CD14-positive monocyte (primary cell): ENCODE measurements around the gene GMCL2. TPM values are rescaled to one million over a fixed set of nuclear protein-coding genes. Genes with fewer than 3 reads are reported as not detected.

Source experiments
- DNase-seq, 3 donors: peaks; one replicate each; pipeline ENCODE4 v3.0.0-alpha.2; 2011 to 2022
- H2AFZ ChIP-seq: 2 replicates; pipeline ENCODE4 v1.6.0; 2012; ENCODE audit warnings: mild to moderate bottlenecking, low read depth, low read length, inconsistent platforms; ENCODE audit not compliant: insufficient read depth, poor library complexity, severe bottlenecking
- H3K27ac ChIP-seq, 2 donors: 1 replicate in 1 of 2; 2 replicates in 1 of 2; pipeline ENCODE4 v1.5.1; 2012 to 2013; ENCODE audit warnings: low read length in 2 of 2, control low read depth in 1 of 2, inconsistent platforms in 1 of 2, low read depth in 1 of 2, mild to moderate bottlenecking in 1 of 2
- H3K27me3 ChIP-seq, 2 donors: one replicate each; pipeline versions ENCODE4 v1.6.0 to v1.6.1; 2011 to 2013; ENCODE audit warnings: low read length in 2 of 2; ENCODE audit not compliant: control insufficient read depth in 2 of 2, insufficient read depth in 2 of 2
- H3K36me3 ChIP-seq, 2 donors: replicated peaks in 1 of 2; 1 replicate in 1 of 2; 2 replicates in 1 of 2; pipeline versions ENCODE4 v1.5.1 to v1.6.1; 2012 to 2013; ENCODE audit warnings: low read length in 2 of 2, control low read depth in 1 of 2, inconsistent platforms in 1 of 2, mild to moderate bottlenecking in 1 of 2; ENCODE audit not compliant: insufficient read depth in 2 of 2, control insufficient read depth in 1 of 2
- H3K4me1 ChIP-seq, 2 donors: 1 replicate in 1 of 2; 2 replicates in 1 of 2; pipeline versions ENCODE4 v1.5.1 to v1.6.1; 2012 to 2013; ENCODE audit warnings: low read length in 2 of 2, control low read depth in 1 of 2, inconsistent platforms in 1 of 2, mild to moderate bottlenecking in 1 of 2, moderate library complexity in 1 of 2; ENCODE audit not compliant: insufficient read depth in 2 of 2, control insufficient read depth in 1 of 2
- H3K4me2 ChIP-seq: replicated peaks from 2 replicates; pipeline ENCODE3; 2012; ENCODE audit warnings: low read length, moderate library complexity, mild to moderate bottlenecking; ENCODE audit not compliant: poor library complexity, severe bottlenecking; ENCODE audit errors: extremely low read depth
- H3K4me3 ChIP-seq, 3 experiments: fragments of 200-600 bp in 1 of 3; sonication (generic) in 1 of 3; replicated peaks in 1 of 3; 1 replicate in 2 of 3; 2 replicates in 1 of 3; pipeline ENCODE4 v1.5.1; 2011 to 2013; ENCODE audit warnings: low read length in 3 of 3, mild to moderate bottlenecking in 3 of 3, control low read depth in 2 of 3, low read depth in 2 of 3, inconsistent platforms in 1 of 3, moderate library complexity in 1 of 3
- H3K79me2 ChIP-seq: 2 replicates; pipeline ENCODE4 v1.6.0; 2012; ENCODE audit warnings: mild to moderate bottlenecking, control low read depth, inconsistent platforms, low read length, moderate library complexity; ENCODE audit not compliant: insufficient read depth
- H3K9ac ChIP-seq: 2 replicates; pipeline ENCODE4 v1.6.0; 2017; ENCODE audit warnings: low read length, mild to moderate bottlenecking; ENCODE audit not compliant: insufficient read depth, poor library complexity, severe bottlenecking
- H3K9me3 ChIP-seq, 2 donors: replicated peaks in 1 of 2; 1 replicate in 1 of 2; 2 replicates in 1 of 2; pipeline versions ENCODE4 v1.5.1 to v1.6.1; 2012 to 2013; ENCODE audit warnings: low read length in 2 of 2, control low read depth in 1 of 2; ENCODE audit not compliant: control insufficient read depth in 1 of 2, insufficient read depth in 1 of 2
- H4K20me1 ChIP-seq: 2 replicates; pipeline ENCODE4 v1.6.0; 2012; ENCODE audit warnings: mild to moderate bottlenecking, low read length, control low read depth, moderate library complexity; ENCODE audit not compliant: insufficient read depth
- H3K27ac Mint-ChIP-seq, 7 donors: one replicate each; pipeline ENCODE4 v1.8.0; 2020; ENCODE audit warnings: mild to moderate bottlenecking in 7 of 7, mixed read lengths in 7 of 7, moderate library complexity in 6 of 7, inconsistent platforms in 2 of 7
- H3K27me3 Mint-ChIP-seq, 3 donors: one replicate each; pipeline ENCODE4 v1.8.0; 2021 to 2022; ENCODE audit warnings: low read depth in 3 of 3, mild to moderate bottlenecking in 3 of 3, mixed read lengths in 3 of 3, moderate library complexity in 3 of 3, inconsistent platforms in 1 of 3
- H3K36me3 Mint-ChIP-seq, 2 donors: one replicate each; pipeline ENCODE4 v1.8.0; 2020; ENCODE audit warnings: mixed read lengths in 2 of 2, inconsistent platforms in 1 of 2, mild to moderate bottlenecking in 1 of 2
- H3K4me1 Mint-ChIP-seq: one replicate; pipeline ENCODE4 v1.8.0; 2020; ENCODE audit warnings: mild to moderate bottlenecking, mixed read lengths
- H3K4me3 Mint-ChIP-seq, 2 donors: one replicate each; pipeline ENCODE4 v1.8.0; 2020; ENCODE audit warnings: mild to moderate bottlenecking in 2 of 2, mixed read lengths in 2 of 2, moderate library complexity in 1 of 2
- H3K9me3 Mint-ChIP-seq, 7 donors: one replicate each; pipeline ENCODE4 v1.8.0; 2020 to 2022; ENCODE audit warnings: mixed read lengths in 7 of 7, mild to moderate bottlenecking in 6 of 7, moderate library complexity in 6 of 7, inconsistent platforms in 2 of 7
- WGBS: methylation state at CpG from one replicate; pipeline ENCODE4 v1.1.5; 2013; ENCODE audit warnings: missing lambda C conversion rate; ENCODE audit not compliant: insufficient coverage; 5-methylcytosine and 5-hydroxymethylcytosine counted together
- intact Hi-C, 2 donors: fragments of 100-400 bp; cut with micrococcal nuclease; formaldehyde crosslinking; loops; one replicate each; pipeline versions ENCODE4 v1.15.0 to v1.15.1; 2023
- polyA plus RNA-seq, 3 donors: library from polyadenylated mRNA; depleted of rRNA in 1 of 3; unstranded in 2 of 3; stranded (reverse) in 1 of 3; fragments of 300-500 nt in 2 of 3; fragments of >200 nt in 1 of 3; fragmentation: Illumina TruSeq in 2 of 3; gene quantifications; 1 replicate in 2 of 3; 2 replicates in 1 of 3; pipeline ENCODE4 v1.2.3, GENCODE V29; 2012 to 2021
- TF ChIP-seq, protein P1 (sequence below): fragments of 200-600 bp; IDR thresholded peaks from one replicate; pipeline ENCODE4 v1.8.0; 2022; ENCODE audit warnings: antibody characterized with exemption, mild to moderate bottlenecking

Gene GMCL2
- polyA plus RNA-seq, 3 donors, result not detected

DNA sequence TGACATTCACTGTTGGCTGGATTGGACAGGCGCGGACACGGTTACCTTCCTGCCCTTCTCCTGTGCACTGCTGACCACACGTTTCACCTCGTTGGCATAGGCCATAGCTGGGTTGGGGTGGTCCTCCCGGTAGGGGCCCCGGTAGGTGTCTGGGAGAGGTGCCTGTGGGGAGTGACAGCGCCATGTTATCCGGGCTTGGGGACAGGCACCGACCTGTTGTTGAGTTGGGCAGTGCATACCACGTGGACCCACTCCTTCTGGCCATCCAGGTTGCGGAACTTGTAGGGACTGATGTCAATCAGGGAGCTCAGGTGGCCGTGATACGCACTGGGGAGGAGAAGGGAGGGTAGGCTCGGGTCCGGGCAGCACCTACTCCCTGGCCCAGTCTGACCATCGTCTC lies 37.2 kb upstream of the GMCL2 start:
- Mint-ChIP-seq H3K4me3 (no peak overlapping the region), H3K27ac (peak overlapping the region in 2 of 7 donors; percentile 13 to 51), H3K9me3 (peaks cover 0 to 4% (median 0%) of the 10 kb centered on the region in 7 donors), H3K36me3 (peaks cover 77 to 95% of the 10 kb centered on the region in 2 donors), H3K4me1 (peaks cover 30% of the 10 kb centered on the region), H3K27me3 (peaks cover 0 to 5% (median 1%) of the 10 kb centered on the region in 3 donors)
- Histone ChIP-seq H3K36me3 (peaks cover 74 to 100% of the 10 kb centered on the region in 2 donors), H3K27me3 (no peaks in the 10 kb centered on the region), H3K9me3 (no peaks in the 10 kb centered on the region), H3K27ac (no peak overlapping the region), H4K20me1 (peaks cover 97% of the 10 kb centered on the region), H3K79me2 (peaks cover 23% of the 10 kb centered on the region), H3K4me2 (no peak overlapping the region), H3K4me3 (no peak overlapping the region), H2AFZ (no peak overlapping the region), H3K4me1 (peaks cover 9 to 15% of the 10 kb centered on the region in 2 donors), H3K9ac (no peak overlapping the region)
- WGBS, result 96% methylated on average over 13 of the region's 17 CpGs
- no peak for DNase-seq
- TF ChIP-seq, protein P1, sequence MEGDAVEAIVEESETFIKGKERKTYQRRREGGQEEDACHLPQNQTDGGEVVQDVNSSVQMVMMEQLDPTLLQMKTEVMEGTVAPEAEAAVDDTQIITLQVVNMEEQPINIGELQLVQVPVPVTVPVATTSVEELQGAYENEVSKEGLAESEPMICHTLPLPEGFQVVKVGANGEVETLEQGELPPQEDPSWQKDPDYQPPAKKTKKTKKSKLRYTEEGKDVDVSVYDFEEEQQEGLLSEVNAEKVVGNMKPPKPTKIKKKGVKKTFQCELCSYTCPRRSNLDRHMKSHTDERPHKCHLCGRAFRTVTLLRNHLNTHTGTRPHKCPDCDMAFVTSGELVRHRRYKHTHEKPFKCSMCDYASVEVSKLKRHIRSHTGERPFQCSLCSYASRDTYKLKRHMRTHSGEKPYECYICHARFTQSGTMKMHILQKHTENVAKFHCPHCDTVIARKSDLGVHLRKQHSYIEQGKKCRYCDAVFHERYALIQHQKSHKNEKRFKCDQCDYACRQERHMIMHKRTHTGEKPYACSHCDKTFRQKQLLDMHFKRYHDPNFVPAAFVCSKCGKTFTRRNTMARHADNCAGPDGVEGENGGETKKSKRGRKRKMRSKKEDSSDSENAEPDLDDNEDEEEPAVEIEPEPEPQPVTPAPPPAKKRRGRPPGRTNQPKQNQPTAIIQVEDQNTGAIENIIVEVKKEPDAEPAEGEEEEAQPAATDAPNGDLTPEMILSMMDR, result no peak
- intact Hi-C loops, result no loop called here

DNA sequence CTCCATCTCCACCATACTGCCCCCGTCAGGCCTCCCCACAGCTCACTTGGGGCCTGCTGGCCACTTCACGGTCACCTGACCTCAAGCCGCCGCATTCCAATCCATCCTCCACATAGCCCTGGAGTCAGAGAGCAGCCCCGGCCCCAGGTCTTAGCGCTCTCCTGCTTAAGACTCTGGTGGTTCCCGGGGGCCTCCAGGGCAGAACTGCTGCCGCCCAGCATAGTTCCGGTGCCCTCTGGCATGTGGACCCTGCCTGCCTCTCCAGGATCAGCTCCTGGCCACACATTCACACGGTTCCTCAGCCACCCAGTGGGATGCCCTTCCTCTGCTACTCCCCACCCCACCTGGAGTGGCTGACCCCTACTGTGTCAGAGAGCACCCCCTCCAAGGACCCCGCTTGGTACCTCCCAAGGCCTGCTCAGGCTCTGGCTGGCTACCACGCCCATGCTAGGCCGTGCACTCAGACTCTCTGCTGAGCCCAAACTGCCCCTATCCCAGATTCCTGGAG lies 36.7 kb upstream of the GMCL2 start:
- H3K4me1 Mint-ChIP-seq, result peaks cover 29% of the 10 kb centered on the region
- no peak overlapping the region for H3K4me3 Mint-ChIP-seq
- peaks cover 77 to 95% of the 10 kb centered on the region in 2 donors for H3K36me3 Mint-ChIP-seq
- peaks cover 0 to 5% (median 1%) of the 10 kb centered on the region in 3 donors for H3K27me3 Mint-ChIP-seq
- Histone ChIP-seq H4K20me1 (peaks cover 91% of the 10 kb centered on the region), H3K4me2 (no peak overlapping the region), H3K9me3 (no peaks in the 10 kb centered on the region), H3K4me3 (no peak overlapping the region), H3K36me3 (peaks cover 71 to 99% of the 10 kb centered on the region in 2 donors), H3K4me1 (peaks cover 9 to 15% of the 10 kb centered on the region in 2 donors), H3K79me2 (peaks cover 20% of the 10 kb centered on the region), H3K9ac (no peak overlapping the region), H3K27me3 (no peaks in the 10 kb centered on the region), H2AFZ (no peak overlapping the region), H3K27ac (no peak overlapping the region)
- intact Hi-C loops, result no loop called here
- H3K9me3 Mint-ChIP-seq, result peaks cover 0 to 5% (median 0%) of the 10 kb centered on the region in 7 donors
- 96% methylated on average over 13 of the region's 13 CpGs for WGBS
- peak overlapping the region in 4 of 7 donors; percentile 22 to 51 (median 38) for H3K27ac Mint-ChIP-seq
- TF ChIP-seq, protein P1, result no peak
- DNase-seq, result no peak
